Measurements from ENCODE around the gene PCDH10.

The PCDH10 gene

DNA sequence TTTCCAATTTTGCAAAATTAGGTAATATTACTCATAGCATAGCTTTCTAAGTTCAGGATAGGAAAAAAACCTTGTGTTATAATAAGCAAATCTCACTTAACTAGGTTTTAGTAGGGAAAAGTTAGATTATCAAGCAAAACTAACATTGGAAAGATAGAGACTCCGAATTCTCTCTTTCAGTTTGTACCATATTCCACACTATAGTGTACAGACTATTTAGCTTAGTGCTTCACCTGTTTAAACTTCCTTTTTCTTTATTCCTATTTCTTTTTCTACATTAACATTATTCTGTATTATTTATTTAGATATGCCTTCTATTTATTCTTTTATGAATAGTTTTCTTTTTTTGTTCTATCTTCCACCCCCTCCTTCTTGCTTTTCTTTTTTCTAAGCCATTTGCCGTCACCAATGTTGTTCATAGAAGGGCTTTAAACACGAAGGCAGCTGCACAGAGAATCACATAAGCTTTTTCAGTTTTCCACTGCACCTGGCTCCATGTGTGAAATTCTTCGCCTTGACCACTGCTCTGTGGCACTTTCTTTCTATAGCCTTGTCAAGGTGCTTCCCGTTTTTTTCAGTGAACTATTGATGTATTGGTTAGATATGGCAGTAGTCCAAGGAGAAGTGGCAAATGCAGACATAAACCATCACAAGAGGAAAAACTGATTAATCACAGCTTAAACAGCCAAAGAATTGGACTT is 8.5 kb downstream of the PCDH10 start:
- TF ChIP-seq NFIC (IDR thresholded peaks at IDR 0.05) (no peak), TCF12 (IDR thresholded peaks at IDR 0.05; ENCODE audit: low read depth) (no peak), TAF1 (IDR thresholded peaks at IDR 0.05; ENCODE audit: low read depth) (no peak), RAD21 (IDR thresholded peaks at IDR 0.05; ENCODE audit: low read depth) (no peak), CREB1 (IDR thresholded peaks at IDR 0.05; ENCODE audit: low read depth) (no peak), TEAD4 (IDR thresholded peaks at IDR 0.05) (no peak), YY1 (IDR thresholded peaks at IDR 0.05; ENCODE audit: low read depth) (no peak), EP300 (IDR thresholded peaks at IDR 0.05; ENCODE audit: borderline replicate concordance) (no peak), ZBTB7A (IDR thresholded peaks at IDR 0.05; ENCODE audit: low read depth) (no peak), CEBPB (IDR thresholded peaks at IDR 0.05) (no peak), FOXM1 (IDR thresholded peaks at IDR 0.05; ENCODE audit: borderline replicate concordance, low read depth) (no peak), EGR1 (IDR thresholded peaks at IDR 0.05) (no peak)
- TF ChIP-seq, protein P1, sequence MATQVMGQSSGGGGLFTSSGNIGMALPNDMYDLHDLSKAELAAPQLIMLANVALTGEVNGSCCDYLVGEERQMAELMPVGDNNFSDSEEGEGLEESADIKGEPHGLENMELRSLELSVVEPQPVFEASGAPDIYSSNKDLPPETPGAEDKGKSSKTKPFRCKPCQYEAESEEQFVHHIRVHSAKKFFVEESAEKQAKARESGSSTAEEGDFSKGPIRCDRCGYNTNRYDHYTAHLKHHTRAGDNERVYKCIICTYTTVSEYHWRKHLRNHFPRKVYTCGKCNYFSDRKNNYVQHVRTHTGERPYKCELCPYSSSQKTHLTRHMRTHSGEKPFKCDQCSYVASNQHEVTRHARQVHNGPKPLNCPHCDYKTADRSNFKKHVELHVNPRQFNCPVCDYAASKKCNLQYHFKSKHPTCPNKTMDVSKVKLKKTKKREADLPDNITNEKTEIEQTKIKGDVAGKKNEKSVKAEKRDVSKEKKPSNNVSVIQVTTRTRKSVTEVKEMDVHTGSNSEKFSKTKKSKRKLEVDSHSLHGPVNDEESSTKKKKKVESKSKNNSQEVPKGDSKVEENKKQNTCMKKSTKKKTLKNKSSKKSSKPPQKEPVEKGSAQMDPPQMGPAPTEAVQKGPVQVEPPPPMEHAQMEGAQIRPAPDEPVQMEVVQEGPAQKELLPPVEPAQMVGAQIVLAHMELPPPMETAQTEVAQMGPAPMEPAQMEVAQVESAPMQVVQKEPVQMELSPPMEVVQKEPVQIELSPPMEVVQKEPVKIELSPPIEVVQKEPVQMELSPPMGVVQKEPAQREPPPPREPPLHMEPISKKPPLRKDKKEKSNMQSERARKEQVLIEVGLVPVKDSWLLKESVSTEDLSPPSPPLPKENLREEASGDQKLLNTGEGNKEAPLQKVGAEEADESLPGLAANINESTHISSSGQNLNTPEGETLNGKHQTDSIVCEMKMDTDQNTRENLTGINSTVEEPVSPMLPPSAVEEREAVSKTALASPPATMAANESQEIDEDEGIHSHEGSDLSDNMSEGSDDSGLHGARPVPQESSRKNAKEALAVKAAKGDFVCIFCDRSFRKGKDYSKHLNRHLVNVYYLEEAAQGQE (IDR thresholded peaks at IDR 0.05; ENCODE audit: low read depth): no peak
- TF ChIP-seq, protein P2, sequence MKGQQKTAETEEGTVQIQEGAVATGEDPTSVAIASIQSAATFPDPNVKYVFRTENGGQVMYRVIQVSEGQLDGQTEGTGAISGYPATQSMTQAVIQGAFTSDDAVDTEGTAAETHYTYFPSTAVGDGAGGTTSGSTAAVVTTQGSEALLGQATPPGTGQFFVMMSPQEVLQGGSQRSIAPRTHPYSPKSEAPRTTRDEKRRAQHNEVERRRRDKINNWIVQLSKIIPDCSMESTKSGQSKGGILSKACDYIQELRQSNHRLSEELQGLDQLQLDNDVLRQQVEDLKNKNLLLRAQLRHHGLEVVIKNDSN (IDR thresholded peaks at IDR 0.05): no peak
- TF ChIP-seq, protein P3, sequence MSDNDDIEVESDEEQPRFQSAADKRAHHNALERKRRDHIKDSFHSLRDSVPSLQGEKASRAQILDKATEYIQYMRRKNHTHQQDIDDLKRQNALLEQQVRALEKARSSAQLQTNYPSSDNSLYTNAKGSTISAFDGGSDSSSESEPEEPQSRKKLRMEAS (IDR thresholded peaks at IDR 0.05): no peak

DNA sequence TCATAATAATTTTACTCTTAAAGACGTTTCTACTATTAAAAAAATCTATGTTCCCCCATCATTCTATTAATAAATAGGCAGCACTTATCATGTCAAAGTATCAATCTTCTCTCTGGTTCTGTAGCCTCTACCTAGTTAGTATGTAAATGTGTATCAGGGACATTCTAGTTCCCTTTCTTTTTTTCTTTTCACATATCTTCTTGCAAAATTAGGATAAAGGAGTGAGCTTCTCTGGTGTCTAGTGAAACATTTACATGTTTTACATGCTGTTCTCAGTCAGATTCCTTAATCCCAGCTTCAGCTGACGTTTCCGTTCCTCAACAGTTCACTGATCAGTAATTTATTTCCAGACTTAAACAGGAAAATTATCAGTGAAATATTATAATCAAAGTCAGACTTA is 11.8 kb downstream of the PCDH10 start:
- no peak for TF ChIP-seq TCF12 (IDR thresholded peaks at IDR 0.05; ENCODE audit: low read depth)
- no peak for TF ChIP-seq NFIC (IDR thresholded peaks at IDR 0.05)
- TF ChIP-seq, protein P1 (IDR thresholded peaks at IDR 0.05; ENCODE audit: low read depth): no peak
- no peak for TF ChIP-seq ZBTB7A (IDR thresholded peaks at IDR 0.05; ENCODE audit: low read depth)

DNA sequence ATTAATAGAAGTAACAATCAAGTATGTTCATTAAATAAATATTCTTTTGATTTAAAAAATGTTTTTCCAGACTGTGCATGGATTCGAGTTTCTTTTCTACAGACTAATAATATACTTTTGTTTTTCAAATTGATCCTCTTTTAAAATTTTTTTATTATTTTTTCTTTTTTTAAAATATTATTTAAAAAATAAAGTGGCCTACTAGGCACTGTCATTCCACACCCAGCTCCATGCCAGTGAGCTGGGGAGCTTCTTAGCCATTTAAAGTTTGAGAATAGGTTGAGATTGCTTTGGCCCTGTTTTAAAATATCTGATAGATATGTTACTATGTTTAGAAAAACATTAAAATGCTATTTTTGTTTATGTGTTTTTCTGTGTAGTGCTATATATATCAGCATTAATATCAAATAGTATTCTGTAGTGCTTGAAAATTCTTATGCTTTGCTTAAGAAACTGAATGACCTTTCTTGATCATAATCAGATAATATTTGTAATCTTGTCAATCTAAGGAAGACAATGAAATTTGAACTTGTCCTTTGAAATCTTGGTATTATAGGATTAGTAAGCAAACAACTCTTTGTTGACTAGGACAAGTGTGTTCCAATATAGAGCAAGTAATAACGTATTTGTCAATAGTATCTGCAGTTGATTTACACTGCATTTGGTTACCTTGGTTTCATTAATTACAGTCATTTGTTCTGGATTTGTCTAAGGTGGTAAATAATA is 12.6 kb downstream of the PCDH10 start:
- TF ChIP-seq FOXM1 (IDR thresholded peaks at IDR 0.05; ENCODE audit: borderline replicate concordance, low read depth) (no peak), TEAD4 (IDR thresholded peaks at IDR 0.05) (no peak), TCF12 (IDR thresholded peaks at IDR 0.05; ENCODE audit: low read depth) (no peak), CREB1 (IDR thresholded peaks at IDR 0.05; ENCODE audit: low read depth) (no peak), EP300 (IDR thresholded peaks at IDR 0.05; ENCODE audit: borderline replicate concordance) (no peak), TAF1 (IDR thresholded peaks at IDR 0.05; ENCODE audit: low read depth) (no peak), RAD21 (IDR thresholded peaks at IDR 0.05; ENCODE audit: low read depth) (no peak), EGR1 (IDR thresholded peaks at IDR 0.05) (no peak), YY1 (IDR thresholded peaks at IDR 0.05; ENCODE audit: low read depth) (no peak), CEBPB (IDR thresholded peaks at IDR 0.05) (no peak), ZBTB7A (IDR thresholded peaks at IDR 0.05; ENCODE audit: low read depth) (no peak), NFIC (IDR thresholded peaks at IDR 0.05) (no peak)
- TF ChIP-seq, protein P2 (IDR thresholded peaks at IDR 0.05): no peak
- TF ChIP-seq, protein P1 (IDR thresholded peaks at IDR 0.05; ENCODE audit: low read depth): no peak
- TF ChIP-seq, protein P3 (IDR thresholded peaks at IDR 0.05): no peak

DNA sequence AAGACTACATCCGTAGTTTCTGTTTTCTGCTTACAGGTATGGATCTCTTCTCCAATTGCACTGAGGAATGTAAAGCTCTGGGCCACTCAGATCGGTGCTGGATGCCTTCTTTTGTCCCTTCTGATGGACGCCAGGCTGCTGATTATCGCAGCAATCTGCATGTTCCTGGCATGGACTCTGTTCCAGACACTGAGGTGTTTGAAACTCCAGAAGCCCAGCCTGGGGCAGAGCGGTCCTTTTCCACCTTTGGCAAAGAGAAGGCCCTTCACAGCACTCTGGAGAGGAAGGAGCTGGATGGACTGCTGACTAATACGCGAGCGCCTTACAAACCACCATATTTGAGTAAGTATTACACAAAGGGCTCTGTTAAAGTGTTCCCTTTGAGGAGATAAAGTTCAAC is 13.8 kb downstream of the PCDH10 start:
- TF ChIP-seq NFIC (IDR thresholded peaks at IDR 0.05) (no peak), TCF12 (IDR thresholded peaks at IDR 0.05; ENCODE audit: low read depth) (no peak), RAD21 (IDR thresholded peaks at IDR 0.05; ENCODE audit: low read depth) (no peak), FOXM1 (IDR thresholded peaks at IDR 0.05; ENCODE audit: borderline replicate concordance, low read depth) (no peak), ZBTB7A (IDR thresholded peaks at IDR 0.05; ENCODE audit: low read depth) (no peak), CEBPB (IDR thresholded peaks at IDR 0.05) (no peak), YY1 (IDR thresholded peaks at IDR 0.05; ENCODE audit: low read depth) (no peak), TAF1 (IDR thresholded peaks at IDR 0.05; ENCODE audit: low read depth) (no peak), EP300 (IDR thresholded peaks at IDR 0.05; ENCODE audit: borderline replicate concordance) (no peak), CREB1 (IDR thresholded peaks at IDR 0.05; ENCODE audit: low read depth) (no peak), EGR1 (IDR thresholded peaks at IDR 0.05) (no peak), TEAD4 (IDR thresholded peaks at IDR 0.05) (no peak)
- TF ChIP-seq, protein P1 (IDR thresholded peaks at IDR 0.05; ENCODE audit: low read depth): no peak
- TF ChIP-seq, protein P3 (IDR thresholded peaks at IDR 0.05): no peak
- TF ChIP-seq, protein P2 (IDR thresholded peaks at IDR 0.05): no peak

Data from Ishikawa (cell line).